ENCODE results near the gene TAAR9. TPM values are rescaled to one million over a fixed set of nuclear protein-coding genes. Genes with fewer than 3 reads are reported as not detected.

The TAAR9 gene, protein sequence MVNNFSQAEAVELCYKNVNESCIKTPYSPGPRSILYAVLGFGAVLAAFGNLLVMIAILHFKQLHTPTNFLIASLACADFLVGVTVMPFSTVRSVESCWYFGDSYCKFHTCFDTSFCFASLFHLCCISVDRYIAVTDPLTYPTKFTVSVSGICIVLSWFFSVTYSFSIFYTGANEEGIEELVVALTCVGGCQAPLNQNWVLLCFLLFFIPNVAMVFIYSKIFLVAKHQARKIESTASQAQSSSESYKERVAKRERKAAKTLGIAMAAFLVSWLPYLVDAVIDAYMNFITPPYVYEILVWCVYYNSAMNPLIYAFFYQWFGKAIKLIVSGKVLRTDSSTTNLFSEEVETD
- total RNA-seq (not detected), polyA plus RNA-seq (not detected)
- long read RNA-seq, donor 1 = 0 reads
- long read RNA-seq, donor 2 = 0 reads
- long read RNA-seq, donor 3 = 0 reads

DNA sequence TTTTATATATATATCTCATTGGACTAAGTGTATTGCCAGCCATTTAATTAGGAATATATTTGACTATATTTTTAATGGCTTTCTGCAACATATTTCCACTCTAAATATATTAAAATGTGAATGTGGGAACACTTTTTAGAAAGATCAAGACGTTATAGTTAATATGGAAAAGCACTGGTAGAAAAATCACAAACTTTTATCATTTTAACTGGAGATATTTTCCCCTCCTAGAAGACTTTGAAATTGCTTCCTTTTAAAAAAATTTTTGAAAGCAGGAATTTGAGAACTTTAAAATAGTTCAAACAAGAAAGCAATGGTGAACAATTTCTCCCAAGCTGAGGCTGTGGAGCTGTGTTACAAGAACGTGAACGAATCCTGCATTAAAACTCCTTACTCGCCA lies at the start of gene TAAR9:
TAAR9 (plus strand) TSS at position 301 of the 400 bp plus-strand sequence; CDS start at position 314, 13 bp downstream.
- H3K27ac ChIP-seq = no peak within 1 kb of the TSS
- TF ChIP-seq, protein P1, sequence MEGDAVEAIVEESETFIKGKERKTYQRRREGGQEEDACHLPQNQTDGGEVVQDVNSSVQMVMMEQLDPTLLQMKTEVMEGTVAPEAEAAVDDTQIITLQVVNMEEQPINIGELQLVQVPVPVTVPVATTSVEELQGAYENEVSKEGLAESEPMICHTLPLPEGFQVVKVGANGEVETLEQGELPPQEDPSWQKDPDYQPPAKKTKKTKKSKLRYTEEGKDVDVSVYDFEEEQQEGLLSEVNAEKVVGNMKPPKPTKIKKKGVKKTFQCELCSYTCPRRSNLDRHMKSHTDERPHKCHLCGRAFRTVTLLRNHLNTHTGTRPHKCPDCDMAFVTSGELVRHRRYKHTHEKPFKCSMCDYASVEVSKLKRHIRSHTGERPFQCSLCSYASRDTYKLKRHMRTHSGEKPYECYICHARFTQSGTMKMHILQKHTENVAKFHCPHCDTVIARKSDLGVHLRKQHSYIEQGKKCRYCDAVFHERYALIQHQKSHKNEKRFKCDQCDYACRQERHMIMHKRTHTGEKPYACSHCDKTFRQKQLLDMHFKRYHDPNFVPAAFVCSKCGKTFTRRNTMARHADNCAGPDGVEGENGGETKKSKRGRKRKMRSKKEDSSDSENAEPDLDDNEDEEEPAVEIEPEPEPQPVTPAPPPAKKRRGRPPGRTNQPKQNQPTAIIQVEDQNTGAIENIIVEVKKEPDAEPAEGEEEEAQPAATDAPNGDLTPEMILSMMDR (IDR thresholded peaks at IDR 0.05) = no peak
- 76 to 78% methylated on average over 4 of the region's 4 CpGs for WGBS, 2 donors

DNA sequence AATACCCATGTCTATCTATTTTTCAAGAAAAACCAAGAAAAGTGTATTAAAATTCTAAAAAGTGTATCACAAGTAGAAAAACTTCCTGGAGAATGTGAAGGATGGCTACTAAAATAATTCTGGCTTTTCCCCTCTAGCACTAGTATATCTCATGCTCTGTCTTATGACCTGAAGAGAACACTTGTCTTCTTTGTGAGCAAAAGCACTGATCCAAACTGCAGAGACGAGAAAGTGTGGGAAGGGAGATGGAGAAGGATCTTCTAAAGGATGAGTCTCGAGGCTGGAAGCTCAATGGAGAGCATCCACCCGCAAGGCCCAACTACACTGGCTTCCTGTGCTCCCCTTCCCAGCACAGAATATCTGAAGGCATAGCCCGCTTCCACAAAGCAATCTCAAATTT lies 48.7 kb upstream of the TAAR9 start:
- no peak overlapping the region for H3K4me3 ChIP-seq
- peaks cover 3 to 47% (median 33%) of the 10 kb centered on the region in 9 donors for H3K4me1 ChIP-seq
- H3K27me3 ChIP-seq = no peaks in the 10 kb centered on the region
- peak overlapping the region in 4 of 10 donors; percentile 47 to 78 (median 68) for H3K27ac ChIP-seq
- no peaks in the 10 kb centered on the region for H3K9me3 ChIP-seq
- intact Hi-C loops (cut with DNase I) = loop anchor here in 4 of 10 donors (10.0 kb wide), 2 partner anchors 565 to 575 kb away; no protein-coding TSS in a partner anchor
- H3K36me3 ChIP-seq = peaks cover 0 to 9% (median 0%) of the 10 kb centered on the region in 9 donors
- ATAC-seq (no peak), DNase-seq (no peak)
- 89 to 90% methylated on average over 4 of the region's 4 CpGs for WGBS, 2 donors
- TF ChIP-seq, protein P1 (IDR thresholded peaks at IDR 0.05) = no peak

More for the DNA sequence above, at the start of gene TAAR9:
- no peak for DNase-seq
- intact Hi-C loops (cut with DNase I) = loop anchor here in 6 of 10 donors (10.0 kb wide), 2 partner anchors 227 to 1377 kb away; no protein-coding TSS in a partner anchor
- H3K4me3 ChIP-seq = no peak within 1 kb of the TSS
- H3K9me3 ChIP-seq = peaks cover 0 to 9% (median 0%) of the 10 kb centered on the region in 11 donors
- ATAC-seq = no peak
- H3K4me1 ChIP-seq = no peaks in the 10 kb centered on the region
- H3K36me3 ChIP-seq = no peaks in the 10 kb centered on the region
- H3K27me3 ChIP-seq = peaks cover 0 to 54% (median 30%) of the 10 kb centered on the region in 7 donors

DNA sequence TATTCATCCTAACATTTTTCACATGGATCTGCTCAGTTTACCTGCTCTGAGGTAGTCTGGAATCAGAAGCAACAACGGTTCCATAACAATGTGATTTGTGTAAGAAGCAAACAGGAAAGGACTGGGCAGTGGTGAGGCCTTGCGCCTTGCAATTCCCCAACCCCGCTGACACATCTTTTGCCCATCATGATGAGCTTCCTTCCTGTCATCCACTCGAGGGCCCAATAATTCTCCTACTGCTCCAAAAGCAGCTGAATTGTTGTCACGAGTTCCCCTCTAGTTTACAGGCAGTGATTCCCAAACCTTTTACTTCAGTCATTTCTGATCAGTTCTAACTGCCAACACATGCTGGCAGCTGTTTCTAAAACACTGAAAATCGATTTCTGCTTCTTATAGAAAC lies 48.1 kb upstream of the TAAR9 start:
- peak in 1 of 2 donors; percentile 20 for DNase-seq
- TF ChIP-seq, protein P1 (IDR thresholded peaks at IDR 0.05) = no peak
- WGBS, 2 donors = 49 to 57% methylated on average over 6 of the region's 6 CpGs
- Histone ChIP-seq H3K4me1 (peaks cover 3 to 44% (median 31%) of the 10 kb centered on the region in 9 donors), H3K27ac (peak overlapping the region in 6 of 10 donors; percentile 26 to 78 (median 56)), H3K9me3 (no peaks in the 10 kb centered on the region), H3K36me3 (peaks cover 0 to 16% (median 5%) of the 10 kb centered on the region in 9 donors), H3K27me3 (no peaks in the 10 kb centered on the region), H3K4me3 (peak overlapping the region in 1 of 10 donors; percentile 27)
- ATAC-seq = peak; percentile 47 to 83 (median 71)
- intact Hi-C loops (cut with DNase I) = loop anchor here in 1 of 10 donors (2.0 kb wide), 1 partner anchor 15 kb away; no protein-coding TSS in a partner anchor

DNA sequence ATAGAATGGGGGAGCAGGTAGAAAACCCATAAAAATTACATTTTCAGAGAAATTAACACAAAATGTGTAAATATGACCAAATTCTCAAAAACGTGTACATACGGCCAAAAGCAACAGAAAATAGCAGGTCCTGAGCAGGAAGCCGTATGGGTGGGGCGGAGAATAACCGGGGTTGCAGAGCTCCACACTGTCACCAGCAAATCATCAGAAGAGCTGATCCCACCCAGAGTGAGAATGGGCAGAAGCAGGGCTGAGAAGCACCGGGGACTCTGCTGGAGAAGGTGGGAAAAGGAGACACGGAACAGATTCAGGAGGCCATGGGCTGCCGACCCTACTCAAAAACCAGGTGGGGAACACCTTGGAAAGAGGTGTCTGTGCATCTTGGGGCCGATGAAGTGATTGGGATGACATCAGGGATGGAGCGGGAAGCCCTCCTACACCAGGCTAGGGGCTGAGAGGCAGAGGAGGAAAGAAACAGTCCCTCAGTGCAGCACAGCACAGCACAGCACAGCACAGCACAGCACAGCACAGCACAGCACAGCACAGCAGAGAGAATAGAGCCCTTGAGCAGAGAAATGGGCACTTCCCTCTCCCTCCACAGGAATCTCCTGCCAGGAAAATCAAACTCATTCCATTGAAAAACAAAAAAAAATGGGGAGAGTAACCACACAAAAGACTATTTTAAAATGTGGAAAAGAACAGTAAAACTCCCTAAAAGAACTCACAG lies 47.4 kb upstream of the TAAR9 start:
- Histone ChIP-seq H3K36me3 (peaks cover 0 to 17% (median 5%) of the 10 kb centered on the region in 9 donors), H3K4me3 (peak overlapping the region in 1 of 10 donors; percentile 27), H3K9me3 (no peaks in the 10 kb centered on the region), H3K27me3 (no peaks in the 10 kb centered on the region), H3K27ac (peak overlapping the region in 6 of 10 donors; percentile 26 to 78 (median 56)), H3K4me1 (peaks cover 3 to 50% (median 33%) of the 10 kb centered on the region in 9 donors)
- TF ChIP-seq, protein P1 (IDR thresholded peaks at IDR 0.05) = no peak
- WGBS, 2 donors = 59 to 62% methylated on average over 10 of the region's 10 CpGs
- ATAC-seq (peak in 7 of 8 donors; percentile 51 to 76 (median 66)), DNase-seq (no peak)
- intact Hi-C loops (cut with DNase I) = loop anchor here in 1 of 10 donors (2.0 kb wide), 1 partner anchor 14 kb away; no protein-coding TSS in a partner anchor
